Aorta (tissue), 5 donors: ENCODE measurements around the gene HEATR5B. TPM values are rescaled to one million over a fixed set of nuclear protein-coding genes. Genes with fewer than 3 reads are reported as not detected.

ENCODE experiments used
- ATAC-seq: fragments of 200-7000 bp; cut with Tn5 transposase; one replicate; pipeline ENCODE4 v1.9.1; 2022; ENCODE audit warnings: moderate library complexity; ENCODE audit not compliant: low FRiP score
- DNase-seq, 2 donors: peaks; one replicate each; pipeline ENCODE4 v3.0.0-alpha.2; 2020
- H3K27ac ChIP-seq, 2 donors: one replicate each; pipeline ENCODE4 v1.5.1; 2013; ENCODE audit warnings: low read length in 2 of 2, mild to moderate bottlenecking in 2 of 2, moderate library complexity in 2 of 2, control low read depth in 1 of 2, inconsistent platforms in 1 of 2, low read depth in 1 of 2
- H3K27me3 ChIP-seq, 2 donors: one replicate each; pipeline ENCODE4 v1.6.1; 2013; ENCODE audit warnings: control low read depth in 1 of 2, low read length in 1 of 2, mild to moderate bottlenecking in 1 of 2, moderate library complexity in 1 of 2; ENCODE audit not compliant: insufficient read depth in 2 of 2, control insufficient read depth in 1 of 2
- H3K36me3 ChIP-seq, 2 donors: one replicate each; pipeline ENCODE4 v1.6.1; 2013; ENCODE audit warnings: control low read depth in 1 of 2, low read length in 1 of 2, mild to moderate bottlenecking in 1 of 2; ENCODE audit not compliant: insufficient read depth in 2 of 2, control insufficient read depth in 1 of 2
- H3K4me1 ChIP-seq, 2 donors: one replicate each; pipeline ENCODE4 v1.6.1; 2013; ENCODE audit warnings: low read length in 2 of 2, control low read depth in 1 of 2, mild to moderate bottlenecking in 1 of 2, moderate library complexity in 1 of 2; ENCODE audit not compliant: insufficient read depth in 2 of 2, control insufficient read depth in 1 of 2
- H3K4me3 ChIP-seq, 2 donors: one replicate each; pipeline ENCODE4 v1.5.1; 2013; ENCODE audit warnings: low read length in 2 of 2, control low read depth in 1 of 2, mild to moderate bottlenecking in 1 of 2
- H3K9me3 ChIP-seq: one replicate; pipeline ENCODE4 v1.6.1; 2013; ENCODE audit warnings: mild to moderate bottlenecking, low read length; ENCODE audit not compliant: control insufficient read depth
- WGBS, 2 donors: extraction: QIAGEN DNeasy Blood & Tissue Kit; methylation state at CpG; one replicate each; pipeline ENCODE4 v1.1.7; 2013; 5-methylcytosine and 5-hydroxymethylcytosine counted together
- intact Hi-C, 2 donors: fragments of 100-400 bp; cut with DNase I; formaldehyde crosslinking; loops; one replicate each; pipeline versions ENCODE4 v1.14.2 to v1.15.0; 2022
- polyA plus RNA-seq, 2 donors: library from polyadenylated mRNA; stranded (reverse); fragments of 200-250 nt; gene quantifications; one replicate each; pipeline ENCODE4 v1.2.3, GENCODE V29; 2013
- total RNA-seq, 2 donors: library from RNA; stranded (reverse); fragmentation: NEBNext Ultra II Directional; extraction: Animal tissue kit (Norgen Biotek cat#: 25700); gene quantifications; one replicate each; pipeline ENCODE4 v1.2.1, GENCODE V29; 2021
- donor health status: healthy with polysubstance abuse.
- donor health status: Bipolar disorder and iron deficiency.
- donor health status: DM: no; HTN: no; CAD: no.
- donor health status: DM: no; HTN: no; CAD: no.
- donor health status: DM: yes; HTN: yes; CAD: no.

Gene HEATR5B
- total and polyA plus RNA-seq, 4 donors: 5.0 to 28.2 (median 15.0) TPM

DNA sequence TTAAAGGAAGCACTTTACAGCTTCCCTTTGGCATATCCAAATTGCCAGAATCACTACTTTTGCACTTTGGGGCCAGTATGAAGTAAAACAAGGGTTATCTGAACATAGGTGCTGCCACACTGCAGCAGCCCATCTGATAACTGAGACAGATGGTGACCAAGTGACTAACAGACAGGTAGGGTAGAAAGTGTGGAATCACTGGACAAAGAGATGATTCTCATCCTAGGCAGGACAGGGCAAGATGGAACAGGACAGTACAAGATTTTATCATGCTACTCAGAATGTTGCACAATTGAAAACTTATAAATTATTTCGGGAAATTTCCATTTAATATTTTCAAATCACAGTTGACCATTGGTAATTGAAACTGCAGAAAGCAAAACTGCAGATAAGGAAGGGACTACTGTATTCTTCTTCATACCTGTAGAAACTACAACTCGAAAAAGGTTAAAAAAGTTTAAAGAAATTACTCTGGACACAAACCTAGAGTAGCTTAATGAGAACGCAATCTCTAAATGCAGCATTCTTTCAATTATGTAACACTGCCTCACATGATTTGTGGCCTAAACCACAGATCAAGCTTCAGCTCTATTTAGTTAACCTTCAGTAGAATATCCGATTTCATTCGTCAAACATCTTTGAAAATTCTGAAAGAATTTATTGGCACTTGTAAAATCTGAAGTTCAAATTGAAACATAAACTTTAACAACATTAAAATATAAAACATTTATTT lies 31.4 kb downstream of the HEATR5B start:
- ATAC-seq: no peak
- no peak for DNase-seq
- Histone ChIP-seq H3K27me3 (no peaks in the 10 kb centered on the region), H3K4me3 (no peak overlapping the region), H3K36me3 (peaks cover 2 to 4% of the 10 kb centered on the region in 2 donors), H3K4me1 (no peaks in the 10 kb centered on the region), H3K27ac (no peak overlapping the region), H3K9me3 (no peaks in the 10 kb centered on the region)
- 92 to 94% methylated on average over 5 of the region's 5 CpGs for WGBS, 2 donors
- intact Hi-C loops: no loop called here

DNA sequence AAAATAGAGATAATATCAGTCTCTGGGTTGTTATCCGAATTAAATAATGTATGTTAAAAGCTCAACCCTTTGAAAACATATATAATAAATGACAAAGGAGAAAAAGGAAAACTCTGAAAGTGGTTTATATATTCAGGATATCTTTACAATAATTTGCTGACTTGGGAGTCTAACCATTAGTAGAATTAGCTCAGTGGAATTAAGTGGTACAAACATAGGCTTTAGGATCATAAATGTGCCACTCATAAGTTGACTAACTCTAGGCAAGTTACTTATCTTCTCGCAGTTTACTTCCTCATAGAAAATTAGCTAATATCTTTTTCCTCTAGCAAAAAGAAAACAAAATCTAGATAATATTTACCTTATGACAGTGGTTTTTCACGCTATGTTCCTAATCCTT lies 44.6 kb downstream of the HEATR5B start:
- H3K4me1 ChIP-seq: no peaks in the 10 kb centered on the region
- H3K9me3 ChIP-seq: no peaks in the 10 kb centered on the region
- DNase-seq (no peak), ATAC-seq (no peak)
- intact Hi-C loops: no loop called here
- no peak overlapping the region for H3K4me3 ChIP-seq
- H3K36me3 ChIP-seq: peaks cover 0 to 2% of the 10 kb centered on the region in 2 donors
- H3K27ac ChIP-seq: no peak overlapping the region
- H3K27me3 ChIP-seq: no peaks in the 10 kb centered on the region
- WGBS, 2 donors: 95% methylated on average over 3 of the region's 3 CpGs

DNA sequence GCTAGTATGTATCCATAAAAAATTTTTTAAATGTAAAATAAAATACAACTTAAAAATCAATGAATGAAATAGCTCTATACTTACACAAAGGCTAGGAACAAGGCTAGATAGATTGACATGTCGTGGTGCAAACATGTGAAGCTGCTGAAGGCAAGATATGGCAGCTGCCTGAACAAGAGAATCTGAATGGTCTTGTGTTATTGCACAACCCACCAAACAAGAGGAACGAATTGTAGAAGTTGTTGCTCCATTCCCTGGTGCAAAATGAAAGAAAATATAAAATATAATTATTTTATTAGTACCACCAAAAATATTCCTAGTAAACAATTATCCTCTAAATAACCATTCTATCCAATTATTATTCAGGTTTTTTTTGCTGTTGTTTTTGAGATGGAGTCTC lies 46.4 kb downstream of the HEATR5B start:
- ATAC-seq: no peak
- H3K27me3 ChIP-seq: no peaks in the 10 kb centered on the region

DNA sequence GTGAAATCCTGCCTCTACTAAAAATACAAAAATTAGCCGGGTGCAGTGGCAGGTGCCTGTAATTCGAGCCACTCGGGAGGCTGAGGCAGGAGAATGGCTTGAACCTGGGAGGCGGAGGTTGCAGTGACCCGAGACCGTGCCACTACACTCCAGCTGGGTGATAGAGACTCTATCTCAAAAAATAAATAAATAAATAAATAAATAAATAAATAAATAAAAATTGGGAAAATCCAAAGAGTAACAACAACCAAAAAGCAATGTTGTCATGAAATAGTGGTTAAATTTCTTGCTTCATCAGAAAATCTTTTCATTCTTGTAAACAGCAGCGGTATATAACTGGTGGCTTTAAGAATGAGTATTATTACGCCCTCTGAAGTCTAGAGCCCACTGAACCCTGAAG lies 54.4 kb downstream of the HEATR5B start:
- H3K36me3 ChIP-seq: peaks cover 2 to 6% of the 10 kb centered on the region in 2 donors
- H3K4me3 ChIP-seq: no peak overlapping the region
- WGBS, 2 donors: 98% methylated on average over 8 of the region's 8 CpGs

More for the DNA sequence above, 46.4 kb downstream of the HEATR5B start:
- Histone ChIP-seq H3K4me3 (no peak overlapping the region), H3K9me3 (no peaks in the 10 kb centered on the region), H3K36me3 (peaks cover 0 to 2% of the 10 kb centered on the region in 2 donors), H3K27ac (no peak overlapping the region), H3K4me1 (no peaks in the 10 kb centered on the region)
- 93 to 94% methylated on average over 2 of the region's 2 CpGs for WGBS, 2 donors
- no peak for DNase-seq
- intact Hi-C loops: no loop called here

DNA sequence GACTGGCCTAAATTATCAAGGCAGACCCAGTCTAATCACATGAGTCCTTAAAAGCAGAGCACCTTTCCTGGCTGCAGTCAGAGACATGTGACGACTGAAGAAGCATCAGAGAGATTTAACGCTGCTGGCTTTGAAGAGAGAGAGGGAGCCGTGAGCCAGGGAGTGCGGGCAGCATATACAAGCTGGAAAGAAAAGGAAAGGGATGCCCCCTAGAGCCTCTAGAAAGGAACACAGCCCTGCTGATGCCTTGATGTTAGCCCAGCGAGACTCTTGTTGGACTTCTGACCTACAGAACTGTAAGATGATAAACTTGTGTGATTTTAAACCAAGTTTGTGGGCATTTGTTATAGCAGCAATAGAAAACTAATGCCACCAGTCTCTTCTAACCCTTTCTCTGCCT lies 58.1 kb downstream of the HEATR5B start:
- DNase-seq (no peak), ATAC-seq (no peak)
- 91 to 92% methylated on average over 5 of the region's 5 CpGs for WGBS, 2 donors
- no peaks in the 10 kb centered on the region for H3K27me3 ChIP-seq
- no peak overlapping the region for H3K27ac ChIP-seq
- H3K36me3 ChIP-seq: peaks cover 2 to 6% of the 10 kb centered on the region in 2 donors
- no peaks in the 10 kb centered on the region for H3K9me3 ChIP-seq
- H3K4me3 ChIP-seq: no peak overlapping the region
- H3K4me1 ChIP-seq: no peaks in the 10 kb centered on the region
- intact Hi-C loops: no loop called here

More for the DNA sequence above, 54.4 kb downstream of the HEATR5B start:
- H3K9me3 ChIP-seq: no peaks in the 10 kb centered on the region
- intact Hi-C loops: no loop called here
- no peak for ATAC-seq
- no peak for DNase-seq
- H3K4me1 ChIP-seq: no peaks in the 10 kb centered on the region
- H3K27ac ChIP-seq: no peak overlapping the region
- no peaks in the 10 kb centered on the region for H3K27me3 ChIP-seq

DNA sequence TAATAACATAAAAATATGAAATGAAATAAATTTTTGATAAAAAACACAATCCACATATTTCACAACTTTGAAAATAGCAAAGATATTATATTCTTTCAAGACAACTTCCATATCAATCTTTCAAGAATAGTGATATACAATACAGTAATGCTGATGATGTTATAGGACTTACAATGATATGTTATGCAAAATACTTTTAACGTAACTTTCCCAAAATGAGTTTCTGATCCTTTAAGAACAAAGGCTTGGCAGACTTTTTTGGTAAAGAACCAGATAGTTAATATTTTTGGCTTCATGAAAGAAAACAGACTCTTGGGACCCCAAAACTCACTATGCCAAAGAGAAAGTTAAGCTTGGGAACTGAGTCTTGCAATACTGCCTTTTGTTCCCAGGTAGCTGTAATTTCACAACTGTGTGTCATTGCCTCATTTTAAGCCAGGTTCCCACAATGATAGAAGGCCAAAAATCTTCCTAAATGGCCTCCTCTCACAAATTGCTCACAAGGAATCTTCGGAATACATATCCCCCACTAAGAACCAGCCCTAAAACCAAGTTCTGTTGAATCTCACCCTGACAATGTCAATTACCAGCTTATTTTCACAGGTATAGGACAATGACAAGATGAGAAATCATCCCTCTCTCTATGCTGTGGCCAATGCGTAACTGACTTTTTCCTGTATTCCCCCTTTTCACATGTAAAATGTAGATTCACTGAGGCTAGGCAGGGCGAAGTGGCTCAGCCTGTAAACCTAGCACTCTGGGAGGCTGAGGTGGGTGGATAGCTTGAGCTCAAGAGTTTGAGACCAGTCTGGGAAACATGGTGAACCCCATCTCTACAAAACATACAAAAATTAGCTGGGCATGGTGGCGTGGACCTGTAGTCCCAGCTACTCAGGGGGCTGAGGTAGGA lies 63.0 kb downstream of the HEATR5B start:
- H3K27me3 ChIP-seq: no peaks in the 10 kb centered on the region
- DNase-seq (no peak), ATAC-seq (peak; percentile 29)
- H3K4me3 ChIP-seq: no peak overlapping the region
- peaks cover 2 to 3% of the 10 kb centered on the region in 2 donors for H3K36me3 ChIP-seq
- peaks cover 0 to 6% of the 10 kb centered on the region in 2 donors for H3K4me1 ChIP-seq
- intact Hi-C loops: no loop called here
- H3K27ac ChIP-seq: peak overlapping the region; percentile 4 to 61
- no peaks in the 10 kb centered on the region for H3K9me3 ChIP-seq
- WGBS, 2 donors: 65 to 66% methylated on average over 5 of the region's 5 CpGs

DNA sequence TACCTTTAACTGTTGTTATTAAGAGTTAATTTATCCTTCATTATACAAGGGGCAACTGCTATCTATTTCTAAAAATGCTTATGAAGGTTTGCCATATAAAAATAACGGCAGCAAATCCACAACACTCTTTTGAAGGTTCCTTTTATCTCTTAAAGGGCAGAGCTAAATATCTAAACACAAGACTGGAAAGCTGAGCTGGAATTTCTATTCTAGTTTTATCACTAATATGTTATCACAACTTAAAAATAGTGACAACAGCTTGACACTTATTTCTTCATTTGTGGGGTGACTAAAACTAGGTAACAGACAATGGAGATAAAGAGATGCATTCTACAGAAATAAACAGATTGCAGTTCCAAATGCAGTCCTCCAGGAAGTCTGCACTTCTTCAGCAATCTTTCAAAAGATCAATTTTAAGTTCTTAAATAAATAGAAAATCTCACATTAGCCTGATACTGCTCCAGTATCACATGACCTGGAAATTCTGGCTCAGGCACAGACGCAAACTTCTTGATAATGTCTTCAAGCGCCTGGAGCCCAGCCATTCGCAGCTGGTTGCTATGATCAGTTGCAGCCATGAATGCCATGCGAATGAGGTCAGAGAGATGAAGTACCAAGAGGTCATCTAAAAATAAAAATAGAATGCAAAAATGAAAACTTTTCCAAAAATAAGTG lies 63.8 kb downstream of the HEATR5B start:
- intact Hi-C loops: no loop called here
- Histone ChIP-seq H3K9me3 (no peaks in the 10 kb centered on the region), H3K27me3 (no peaks in the 10 kb centered on the region), H3K27ac (peak overlapping the region in 1 of 2 donors; percentile 28), H3K4me3 (no peak overlapping the region), H3K4me1 (peaks cover 0 to 6% of the 10 kb centered on the region in 2 donors), H3K36me3 (no peaks in the 10 kb centered on the region)
- ATAC-seq: peak; percentile 80
- 2 to 10% methylated on average over 5 of the region's 5 CpGs for WGBS, 2 donors
- peak; percentile 88 to 90 for DNase-seq

DNA sequence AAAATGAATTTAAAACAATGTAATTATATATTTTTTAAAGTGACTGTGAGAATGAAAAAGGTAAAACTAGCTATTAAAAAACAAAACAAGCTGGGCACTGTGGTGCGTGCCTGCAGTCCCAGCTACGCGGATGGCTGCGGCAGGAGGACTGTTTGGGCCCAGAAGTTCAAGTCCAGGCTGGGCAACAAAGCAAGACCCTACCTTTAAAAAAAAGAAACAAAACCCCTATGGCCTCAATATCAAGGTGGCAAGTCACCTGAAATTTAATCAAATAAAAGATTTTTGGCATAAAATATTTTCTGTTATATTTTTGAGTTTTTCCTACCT lies 70.9 kb downstream of the HEATR5B start:
- H3K27ac ChIP-seq: no peak overlapping the region
- H3K36me3 ChIP-seq: peaks cover 0 to 6% of the 10 kb centered on the region in 2 donors
- H3K9me3 ChIP-seq: no peaks in the 10 kb centered on the region
- 92 to 94% methylated on average over 4 of the region's 4 CpGs for WGBS, 2 donors
- intact Hi-C loops: no loop called here
- H3K4me1 ChIP-seq: no peaks in the 10 kb centered on the region
- DNase-seq (no peak), ATAC-seq (no peak)
- H3K27me3 ChIP-seq: no peaks in the 10 kb centered on the region
- H3K4me3 ChIP-seq: no peak overlapping the region
